ENCODE measurements around the gene BCORL1. TPM values are rescaled to one million over a fixed set of nuclear protein-coding genes. Genes with fewer than 3 reads are reported as not detected.

Gene BCORL1
- total RNA-seq, 4 donors from 2014 or later = 4.3 to 10.0 (median 7.9) TPM

- no peak for TF ChIP-seq POLR2A (IDR thresholded peaks at IDR 0.05)
- no peak for TF ChIP-seq CTCF (IDR thresholded peaks at IDR 0.05)
- DNase-seq (ENCODE audit: low spot score in 2 of 2) = no peak
- no peak overlapping the region for H3K4me3 ChIP-seq (ENCODE audit: low read depth, poor library complexity, severe bottlenecking)
- intact Hi-C loops (cut with DNase I; ENCODE audit: low total_unique reads) = no loop called here
- WGBS, 2 donors = 89 to 100% methylated on average over 5 of the region's 5 CpGs
These were observed 9.7 kb downstream of the BCORL1 start for GRCh38 chrX:129992181-129992580.

- DNase-seq (ENCODE audit: low spot score in 2 of 2) = no peak
- WGBS, 2 donors = 44 to 51% methylated on average over 4 of the region's 4 CpGs
- no peak overlapping the region for H3K4me3 ChIP-seq (ENCODE audit: low read depth, poor library complexity, severe bottlenecking)
- intact Hi-C loops (cut with DNase I; ENCODE audit: low total_unique reads) = no loop called here
- TF ChIP-seq CTCF (IDR thresholded peaks at IDR 0.05) (no peak), POLR2A (IDR thresholded peaks at IDR 0.05) (no peak)
These were observed 13.7 kb downstream of the BCORL1 start for GRCh38 chrX:129996120-129996519.

- no peak overlapping the region for H3K4me3 ChIP-seq (ENCODE audit: low read depth, poor library complexity, severe bottlenecking)
- DNase-seq (ENCODE audit: low spot score in 2 of 2) = no peak
- intact Hi-C loops (cut with DNase I; ENCODE audit: low total_unique reads) = no loop called here
- TF ChIP-seq POLR2A (IDR thresholded peaks at IDR 0.05) (no peak), CTCF (IDR thresholded peaks at IDR 0.05) (no peak)
- 75 to 86% methylated on average over 5 of the region's 5 CpGs for WGBS, 2 donors
These were observed 14.7 kb downstream of the BCORL1 start for GRCh38 chrX:129997086-129997485.

- 53 to 75% methylated on average over 3 of the region's 3 CpGs for WGBS, 2 donors
- H3K4me3 ChIP-seq (ENCODE audit: low read depth, poor library complexity, severe bottlenecking) = no peak overlapping the region
- DNase-seq (ENCODE audit: low spot score in 2 of 2) = no peak
- no peak for TF ChIP-seq CTCF (IDR thresholded peaks at IDR 0.05)
- no peak for TF ChIP-seq POLR2A (IDR thresholded peaks at IDR 0.05)
- intact Hi-C loops (cut with DNase I; ENCODE audit: low total_unique reads) = no loop called here
These were observed 15.6 kb downstream of the BCORL1 start for GRCh38 chrX:129998021-129998420.

- intact Hi-C loops (cut with DNase I; ENCODE audit: low total_unique reads) = no loop called here
- no peak for DNase-seq (ENCODE audit: low spot score in 2 of 2)
- no peak overlapping the region for H3K4me3 ChIP-seq (ENCODE audit: low read depth, poor library complexity, severe bottlenecking)
- WGBS, 2 donors = 72 to 82% methylated on average over 6 of the region's 6 CpGs
- TF ChIP-seq CTCF (IDR thresholded peaks at IDR 0.05) (no peak), POLR2A (IDR thresholded peaks at IDR 0.05) (no peak)
These were observed 19.5 kb downstream of the BCORL1 start for GRCh38 chrX:130001893-130002292.

GRCh38 chrX:130002541-130002940 is 20.1 kb downstream of the BCORL1 start:
- no peak overlapping the region for H3K4me3 ChIP-seq (ENCODE audit: low read depth, poor library complexity, severe bottlenecking)
- intact Hi-C loops (cut with DNase I; ENCODE audit: low total_unique reads) = no loop called here
- WGBS, 2 donors = 75 to 76% methylated on average over 1 of the region's 1 CpG
- DNase-seq (ENCODE audit: low spot score in 2 of 2) = no peak
- TF ChIP-seq POLR2A (IDR thresholded peaks at IDR 0.05) (no peak), CTCF (IDR thresholded peaks at IDR 0.05) (no peak)
